Measurements from ENCODE around the gene SAA1.

Gene SAA1

GRCh38 chr11:18312663-18313420 is 46.8 kb downstream of the SAA1 start:
- DNase-seq: no peak

GRCh38 chr11:18313965-18314763 is 48.1 kb downstream of the SAA1 start:
- DNase-seq: no peak

GRCh38 chr11:18314784-18315523 is 48.9 kb downstream of the SAA1 start:
- DNase-seq: no peak

GRCh38 chr11:18315893-18316292 is 49.8 kb downstream of the SAA1 start:
- DNase-seq: no peak

- DNase-seq: no peak
Measured at GRCh38 chr11:18317551-18317950, 51.5 kb downstream of the SAA1 start.
